Erythroblast (primary cell): Measurements from ENCODE around the gene CCSER1.

Experiments used
- GATA1 ChIP-seq: IDR thresholded peaks from 2 replicates; pipeline ENCODE4 v1.6.1; 2011; ENCODE audit warnings: low read depth, mild to moderate bottlenecking, control low read depth, low read length, moderate library complexity
- POLR2A ChIP-seq: IDR thresholded peaks from 2 replicates; pipeline ENCODE4 v1.6.1; 2011; ENCODE audit warnings: mild to moderate bottlenecking, low read length

GRCh38 chr4:90660672-90661071 is 533.5 kb downstream of the CCSER1 start:
- TF ChIP-seq POLR2A (no peak), GATA1 (no peak)
